Stimulated activated CD8-positive, alpha-beta memory T cell treated with anti-CD3 and anti-CD28 coated beads, Interleukin-4, amount 100 ng/mL, for 1 hour (primary cell): ENCODE measurements around the gene HIF1A.
"Not testable (repeated sequence)": the region's sequence is repeated elsewhere in the genome, so short reads cannot be mapped to it uniquely, and the experiment has no call there.

Experiments used
- DNase-seq, 2 donors: peaks; one replicate each; pipeline ENCODE4 v3.0.0-alpha.2; 2020; ENCODE audit warnings: low read depth in 2 of 2, low spot score in 1 of 2

The HIF1A gene

GRCh38 chr14:61694830-61695694 is at the start of gene HIF1A:
TSS of gene HIF1A (plus strand) at chr14:61695513. CDS start at chr14:61695805, 292 bp downstream.
- peak; percentile 76 to 88 for DNase-seq

DNA sequence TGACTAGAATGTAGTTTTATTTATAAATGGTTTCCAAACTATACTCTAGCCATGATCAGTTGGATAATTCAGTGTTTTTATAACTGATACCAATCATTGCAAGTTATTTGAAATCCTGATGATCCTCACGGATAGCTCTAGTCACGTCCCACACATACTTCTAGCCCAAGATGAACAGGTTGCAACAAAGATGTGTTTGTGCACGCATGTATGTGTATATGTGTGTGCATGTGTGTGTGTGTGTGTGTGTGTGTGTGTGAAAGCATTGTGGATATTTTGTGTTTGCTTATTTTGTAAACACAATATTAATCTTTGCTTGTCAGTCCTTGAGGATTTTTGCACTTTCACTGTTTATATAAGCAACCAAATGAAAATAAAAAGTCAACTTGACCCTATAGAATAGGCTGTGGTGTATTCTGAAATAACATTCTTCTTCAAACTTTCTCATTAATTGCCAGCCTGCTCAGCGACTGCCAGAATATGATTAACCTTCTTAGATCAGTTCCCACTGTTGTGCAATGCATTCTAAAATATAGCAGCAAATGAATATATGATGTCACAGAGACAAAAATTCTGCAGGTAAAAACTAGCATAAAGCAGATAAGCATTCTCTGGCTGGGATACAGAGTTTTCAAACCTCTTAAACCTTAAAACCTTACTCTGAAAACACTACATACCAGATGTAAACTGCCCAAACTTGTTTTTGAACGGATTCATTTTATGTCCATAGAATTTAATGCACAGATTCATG is 48.8 kb upstream of the HIF1A start:
- DNase-seq: no peak

GRCh38 chr14:61647704-61648103 is 47.6 kb upstream of the HIF1A start:
- DNase-seq: no peak

DNA sequence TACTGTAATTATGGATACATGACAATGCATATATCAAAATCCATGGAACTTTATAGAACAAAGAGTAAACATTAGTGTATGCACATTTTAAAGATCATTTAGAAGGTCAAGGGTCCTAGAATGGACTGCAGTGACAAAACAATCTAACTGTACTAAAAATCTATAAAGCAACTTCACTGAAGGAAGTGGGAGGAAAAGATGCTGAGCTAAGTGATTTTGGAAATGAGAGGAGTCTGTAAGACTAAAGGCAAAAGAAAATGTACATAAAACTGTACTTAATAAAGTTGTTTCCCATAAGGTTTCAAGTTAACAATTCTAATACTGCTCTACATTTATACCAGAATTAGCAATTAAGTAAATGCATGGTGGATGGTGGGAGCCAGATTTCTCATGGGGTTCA is 46.9 kb upstream of the HIF1A start:
- DNase-seq: no peak

DNA sequence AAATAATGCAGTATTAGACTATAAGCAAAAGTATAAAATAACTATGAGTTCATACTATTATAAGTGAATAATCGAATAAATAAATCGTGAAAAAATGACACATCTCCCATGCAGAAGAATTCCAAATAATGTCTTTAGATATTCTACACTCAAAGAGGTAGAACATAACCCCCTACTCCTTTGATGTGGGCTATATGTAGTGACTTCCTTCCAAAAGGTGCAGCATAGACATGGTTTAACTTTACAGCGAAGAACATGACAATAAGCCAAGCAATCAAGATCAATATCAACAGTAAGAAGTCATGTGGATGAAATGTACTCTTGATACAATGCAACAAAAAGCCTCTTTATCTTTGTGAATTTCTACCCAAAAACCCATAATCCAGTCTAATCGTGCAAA is 46.0 kb upstream of the HIF1A start:
- no peak for DNase-seq

- DNase-seq: no peak
Observed at GRCh38 chr14:61651355-61651754, 44.0 kb upstream of the HIF1A start.

GRCh38 chr14:61652526-61653262 is 42.6 kb upstream of the HIF1A start:
- no peak for DNase-seq

DNA sequence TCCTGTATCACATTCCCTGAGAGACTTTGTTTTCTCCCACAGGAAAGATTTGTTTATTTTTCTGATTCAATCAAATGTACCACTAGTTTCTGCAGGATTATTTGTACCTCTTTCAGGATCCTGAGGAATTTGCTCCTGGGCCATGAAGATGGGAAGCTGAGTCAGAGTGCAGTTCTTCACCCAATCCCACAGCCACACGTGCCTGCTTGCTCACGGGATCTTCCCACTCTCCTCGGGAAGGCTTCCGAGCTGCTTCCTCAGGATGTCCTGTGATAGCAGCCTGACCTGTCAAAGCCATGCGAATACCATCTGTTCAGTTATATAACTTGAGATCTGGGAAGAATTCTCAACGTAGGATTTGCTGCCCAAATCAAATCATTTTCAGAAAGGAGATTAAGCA is 41.8 kb upstream of the HIF1A start:
- no peak for DNase-seq

DNA sequence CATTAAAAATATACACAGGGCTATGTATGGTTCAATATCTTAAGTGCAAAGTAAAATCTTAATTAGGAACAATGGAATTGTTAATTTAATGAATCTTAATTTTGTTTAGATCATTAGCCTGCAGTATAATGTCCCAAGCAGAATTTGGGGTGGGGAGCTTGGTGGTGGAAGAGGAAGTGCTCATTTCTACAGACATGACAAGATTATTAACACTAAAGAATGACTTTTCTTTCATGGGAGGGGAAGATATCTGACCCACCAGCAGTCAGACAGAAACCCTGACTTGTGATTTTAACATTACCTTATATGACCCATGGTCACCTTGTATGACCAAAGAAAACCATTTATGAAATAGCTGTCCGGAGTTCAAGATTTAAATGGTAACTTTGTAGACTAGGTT is 41.3 kb upstream of the HIF1A start:
- no peak for DNase-seq

GRCh38 chr14:61655777-61656176 is 39.5 kb upstream of the HIF1A start:
- DNase-seq: no peak

DNA sequence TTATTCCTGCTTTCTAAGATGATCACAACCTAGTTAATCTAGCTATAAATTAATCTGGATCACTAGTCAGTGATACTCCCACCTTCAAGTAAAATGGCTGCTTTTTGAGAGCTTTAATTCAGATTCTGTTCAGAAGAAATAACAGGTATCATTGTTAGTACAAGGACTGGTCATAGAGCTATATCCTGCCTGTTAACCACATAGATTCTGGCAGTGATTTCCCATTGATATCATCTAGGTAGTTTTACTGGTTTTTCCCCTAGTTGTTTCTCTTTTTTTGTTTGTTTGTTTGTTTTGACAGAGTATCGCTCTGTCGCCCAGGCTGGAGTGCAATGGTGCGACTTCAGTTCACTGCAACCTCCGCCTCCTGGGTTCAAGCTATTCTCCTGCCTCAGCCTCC is 39.0 kb upstream of the HIF1A start:
- no peak for DNase-seq

DNA sequence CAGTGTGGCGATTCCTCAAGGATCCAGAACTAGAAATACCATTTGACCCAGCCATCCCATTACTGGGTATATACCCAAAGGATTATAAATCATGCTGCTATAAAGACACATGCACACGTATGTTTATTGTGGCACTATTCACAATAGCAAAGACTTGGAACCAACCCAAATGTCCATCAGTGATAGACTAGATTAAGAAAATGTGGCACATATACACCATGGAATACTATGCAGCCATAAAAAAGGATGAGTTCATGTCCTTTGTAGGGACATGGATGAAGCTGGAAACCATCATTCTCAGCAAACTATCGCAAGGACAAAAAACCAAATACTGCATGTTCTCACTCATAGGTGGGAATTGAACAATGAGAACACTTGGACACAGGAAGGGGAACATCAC is 37.2 kb upstream of the HIF1A start:
- DNase-seq: not testable (repeated sequence)

DNA sequence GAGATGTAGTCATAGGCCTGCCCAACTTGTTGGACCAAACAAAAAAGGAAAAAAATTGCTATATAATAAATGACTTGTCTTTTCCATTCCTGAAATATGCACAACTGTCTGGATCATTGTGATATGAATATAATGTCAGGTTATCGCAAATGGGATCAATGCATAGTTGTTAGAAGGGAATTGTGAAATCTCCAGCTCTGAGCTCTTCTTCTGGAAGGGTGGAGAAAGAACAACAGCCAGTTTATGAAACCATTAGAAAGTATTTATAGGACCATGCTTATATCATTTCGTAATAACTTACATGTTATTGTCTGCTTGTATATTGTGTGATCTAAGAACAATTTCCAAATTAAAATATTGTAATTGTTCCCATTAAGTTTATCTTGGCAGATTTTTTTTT is 35.7 kb upstream of the HIF1A start:
- no peak for DNase-seq

GRCh38 chr14:61661471-61662400 is 33.6 kb upstream of the HIF1A start:
- no peak for DNase-seq

DNA sequence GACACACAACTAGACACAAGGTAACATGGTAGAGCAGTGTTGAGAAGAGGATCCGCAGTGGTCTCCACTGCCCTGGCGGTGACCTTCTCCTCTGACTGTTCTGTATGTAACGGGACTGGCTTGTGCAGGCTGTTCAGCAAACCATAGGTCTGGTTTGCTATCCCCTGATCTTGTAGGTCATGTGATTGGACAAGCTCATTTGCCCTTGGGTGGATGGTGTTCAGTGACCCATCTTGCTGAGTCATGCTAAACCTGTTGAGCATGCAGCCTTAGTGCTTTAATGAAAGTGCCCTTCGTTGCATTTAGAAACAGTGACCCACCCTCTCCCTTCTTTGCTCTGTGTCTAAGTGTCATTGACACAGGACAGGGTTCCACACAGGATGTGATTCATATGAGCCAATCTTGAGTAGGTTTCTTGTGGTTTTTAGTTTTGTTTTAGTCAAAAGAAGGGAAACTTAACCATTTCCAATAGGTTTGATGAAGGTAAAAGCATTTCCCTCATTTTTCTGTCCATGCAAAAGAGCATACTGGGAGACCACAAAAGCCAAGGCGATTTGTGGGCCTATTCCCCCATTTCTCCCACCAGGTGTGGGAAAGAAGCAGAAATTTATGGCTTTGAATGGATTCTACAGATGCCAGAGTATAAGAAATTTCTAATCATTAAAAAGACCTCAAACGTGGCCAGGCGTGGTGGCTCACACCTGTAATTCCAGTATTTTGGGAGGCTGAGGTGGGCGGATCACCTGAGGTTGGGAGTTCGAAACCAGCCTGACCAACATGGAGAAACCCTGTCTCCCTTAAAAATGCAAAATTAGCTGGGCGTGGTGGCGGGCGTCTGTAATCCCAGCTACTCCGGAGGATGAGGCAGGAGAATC is 32.6 kb upstream of the HIF1A start:
- DNase-seq: no peak

DNA sequence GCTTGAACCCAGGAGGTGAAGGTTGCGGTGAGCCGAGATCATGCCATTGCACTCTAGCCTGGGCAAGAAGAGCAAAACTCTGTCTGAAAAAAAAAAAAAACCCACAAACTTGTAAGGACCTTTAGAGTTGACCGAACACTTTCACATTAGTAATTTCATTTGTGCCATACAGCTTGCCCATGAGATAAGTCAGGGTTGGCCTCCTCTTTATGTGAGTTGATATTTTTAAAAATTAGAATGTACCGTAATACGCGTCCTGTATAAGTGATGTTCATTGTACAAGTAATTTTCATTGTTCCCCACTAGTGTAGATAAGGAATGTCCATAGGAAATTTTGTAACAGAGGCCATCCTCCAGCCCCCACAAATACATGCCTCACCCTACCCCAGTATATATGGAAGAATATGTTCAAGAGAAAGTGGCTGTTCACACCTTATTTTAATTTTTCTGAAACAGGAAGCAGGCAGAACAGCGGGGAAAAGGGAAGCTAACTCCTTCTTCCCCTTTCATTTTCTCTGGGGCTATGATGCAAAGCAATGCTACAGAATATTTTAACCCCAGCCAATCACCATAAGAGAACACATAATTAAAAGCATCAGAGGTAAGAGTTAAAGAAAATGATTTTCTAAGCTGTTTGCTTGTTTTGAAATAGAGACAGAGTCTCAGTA is 31.9 kb upstream of the HIF1A start:
- no peak for DNase-seq

DNA sequence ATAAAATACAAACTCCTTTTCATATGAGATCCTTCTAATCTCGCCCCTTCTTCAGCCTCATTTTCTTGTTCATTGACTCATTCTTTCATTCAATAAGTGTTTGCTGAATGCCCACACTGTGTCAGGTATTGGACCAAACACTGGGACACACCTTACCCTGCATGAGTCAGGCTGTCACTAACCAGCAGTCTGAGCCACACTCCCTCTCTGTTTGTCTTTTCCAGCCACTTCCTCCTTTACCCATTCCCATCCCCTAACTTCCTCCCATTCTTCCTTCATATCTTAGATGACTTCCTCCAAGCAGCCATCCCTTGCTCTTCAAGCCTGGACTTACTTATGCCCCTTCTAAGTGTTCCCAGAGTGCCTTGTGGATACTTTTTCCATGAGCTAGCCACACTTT is 27.0 kb upstream of the HIF1A start:
- DNase-seq: no peak

GRCh38 chr14:61670576-61670975 is 24.7 kb upstream of the HIF1A start:
- no peak for DNase-seq

DNA sequence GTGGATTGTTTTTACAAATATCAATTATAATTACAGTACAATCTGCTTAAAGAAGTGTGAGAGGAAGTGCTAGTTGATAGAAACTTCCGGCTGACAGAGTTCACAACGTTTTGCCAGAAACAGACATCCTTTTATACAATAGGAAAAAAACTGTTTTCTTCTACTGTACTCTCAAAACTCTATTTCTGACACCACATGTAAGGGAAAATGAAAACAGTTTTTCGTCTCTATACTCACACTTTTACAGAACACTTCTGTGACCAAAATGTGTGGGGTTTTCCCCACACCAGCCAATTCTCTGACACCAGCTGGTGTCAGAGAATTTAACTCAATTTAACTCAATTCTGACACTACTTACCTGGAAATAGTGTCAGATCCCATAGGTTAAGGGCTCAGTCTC is 24.2 kb upstream of the HIF1A start:
- DNase-seq: no peak
